IPS-18c (cell line): ENCODE measurements around the gene PRR7.

ENCODE experiments used
- H3K4me3 ChIP-seq: 2 replicates; pipeline ENCODE4 v1.7.0; 2013; ENCODE audit warnings: low read depth, mild to moderate bottlenecking, low read length, moderate library complexity; ENCODE audit not compliant: insufficient read depth
- H3K9me3 ChIP-seq: one replicate; pipeline ENCODE4 v1.6.1; 2013; ENCODE audit warnings: mild to moderate bottlenecking, low read length, moderate library complexity; ENCODE audit not compliant: control insufficient read depth, insufficient read depth

The PRR7 gene

GRCh38 chr5:177470759-177471536 is 24.3 kb downstream of the PRR7 start:
- Histone ChIP-seq H3K4me3 (peak overlapping the region; percentile 11; the same call in 1 of the 2 replicates), H3K9me3 (no peaks in the 10 kb centered on the region)

DNA sequence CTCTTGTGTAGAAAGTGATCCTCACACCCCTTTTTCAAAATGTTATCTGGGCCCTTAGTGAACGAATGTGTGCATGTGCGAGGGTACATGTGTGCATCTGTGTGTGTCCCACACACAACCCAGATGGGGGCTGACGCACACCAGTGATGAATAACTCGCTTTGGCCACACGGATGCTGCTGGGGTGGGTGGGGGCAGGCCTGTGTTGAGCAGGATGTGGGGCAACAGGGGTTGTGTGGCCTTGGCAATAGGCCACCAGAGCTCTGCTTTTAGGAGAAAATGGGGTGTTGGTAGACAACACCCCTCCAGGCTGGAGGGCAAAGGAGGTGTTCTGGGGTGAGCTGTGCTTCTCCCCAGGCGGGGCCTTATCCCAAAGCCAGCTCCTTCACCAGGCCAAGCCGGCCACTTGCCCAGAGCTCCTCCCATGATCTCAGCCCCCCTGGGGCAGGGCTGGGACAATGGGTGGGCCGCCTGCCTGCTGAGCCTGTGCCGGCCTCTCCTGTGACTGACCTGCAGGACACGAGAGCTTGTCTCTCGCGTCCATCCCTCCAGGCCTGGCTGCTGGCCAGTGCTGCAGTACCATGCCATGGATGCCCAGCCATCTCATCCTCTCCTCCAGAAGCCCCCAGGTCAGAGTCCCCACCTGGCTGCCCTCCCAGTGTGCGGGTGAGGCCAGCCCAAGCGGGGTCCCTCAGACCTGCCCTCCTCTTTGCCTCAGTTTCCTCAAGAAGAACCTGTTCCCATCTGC is 25.2 kb downstream of the PRR7 start:
- Histone ChIP-seq H3K9me3 (no peaks in the 10 kb centered on the region), H3K4me3 (peak overlapping the region; percentile 81)

DNA sequence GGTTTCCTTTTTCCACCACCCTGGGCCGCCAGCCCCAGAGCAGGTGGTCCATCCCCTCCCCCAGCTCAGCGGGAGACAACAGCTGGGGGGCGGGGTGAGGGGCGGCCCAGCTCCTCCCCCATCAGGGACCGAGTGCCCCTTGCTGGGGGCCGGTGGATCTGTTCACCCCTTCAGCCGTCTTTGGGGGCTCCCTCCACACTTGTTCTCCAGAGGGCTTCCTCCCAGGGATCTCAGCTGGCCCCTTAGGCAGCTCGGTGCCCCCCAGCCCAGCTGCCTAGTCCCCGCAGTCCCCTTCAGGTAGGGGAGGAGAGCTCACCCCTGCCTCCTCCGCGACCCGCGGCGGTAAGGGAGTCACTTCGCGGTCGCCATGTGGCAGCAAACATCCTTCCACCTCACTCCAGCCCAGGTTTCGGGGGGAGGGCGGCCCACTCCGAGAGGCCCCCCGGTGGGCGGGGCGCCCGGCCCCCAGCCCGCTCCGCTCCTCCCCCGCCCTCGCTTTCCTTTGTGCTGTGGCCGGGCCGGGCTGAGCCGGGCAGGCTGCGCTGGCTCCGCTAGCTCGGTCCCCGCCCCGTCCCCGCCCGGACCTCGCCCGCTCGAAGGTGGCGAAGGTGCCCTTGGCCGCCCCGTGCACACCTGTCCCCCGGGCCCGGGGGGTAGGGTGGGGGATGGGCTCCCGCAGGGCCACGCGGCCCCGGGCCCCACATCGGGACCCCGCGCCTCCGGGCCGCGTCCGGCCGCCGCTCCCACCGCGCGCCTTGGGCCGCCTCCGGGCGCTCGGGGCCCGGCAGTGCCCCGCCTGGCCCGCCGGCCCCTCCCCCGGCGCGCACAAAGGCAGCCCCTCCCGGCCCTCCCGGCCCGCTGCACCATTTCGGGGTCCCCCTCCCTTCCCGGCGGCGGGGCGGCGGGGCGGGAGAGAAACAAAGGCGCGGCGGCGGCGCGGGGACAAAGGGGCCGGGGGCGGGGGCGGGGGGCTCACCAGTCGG is 26.1 kb downstream of the PRR7 start:
- H3K4me3 ChIP-seq: peak overlapping the region; percentile 81

DNA sequence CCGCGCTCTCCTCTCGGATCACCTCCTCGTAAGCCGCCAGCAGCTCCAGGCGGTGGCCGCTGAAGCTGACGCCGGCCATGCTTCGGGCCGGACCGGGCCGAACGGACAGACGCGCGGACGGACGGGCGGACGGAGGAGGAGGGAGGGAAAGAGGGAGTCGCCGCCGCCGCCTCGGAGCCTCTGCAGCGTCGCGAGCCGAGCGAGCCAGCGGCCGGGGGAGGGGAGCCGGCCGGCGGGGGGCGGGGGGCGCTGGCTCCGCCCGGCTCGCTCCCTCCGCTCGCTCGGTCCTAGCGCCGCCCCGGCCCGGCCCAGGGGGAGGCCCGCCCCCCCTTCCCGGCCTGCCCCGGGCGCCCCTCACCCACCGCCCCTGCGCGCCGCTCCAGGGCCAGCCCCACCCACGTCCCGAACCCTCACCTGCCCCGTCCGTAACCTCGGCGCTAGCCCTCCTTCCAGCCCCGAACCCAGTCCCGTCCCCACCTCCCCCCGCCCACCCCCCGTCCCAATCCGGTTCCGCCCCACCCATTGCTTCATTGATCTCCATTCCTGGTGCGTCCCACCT is 26.9 kb downstream of the PRR7 start, which contains the start of gene DBN1:
TSS of gene DBN1 (minus strand) at position 192 of the 559 bp plus-strand sequence. CDS start at position 79, 113 bp downstream.
- H3K4me3 ChIP-seq: peak within 1 kb of the TSS; percentile 81
- no peaks in the 10 kb centered on the region for H3K9me3 ChIP-seq

More for the DNA sequence above, 26.1 kb downstream of the PRR7 start:
- H3K9me3 ChIP-seq: no peaks in the 10 kb centered on the region

- H3K9me3 ChIP-seq: no peaks in the 10 kb centered on the region
- H3K4me3 ChIP-seq: no peak overlapping the region
Measured at GRCh38 chr5:177474002-177474476, 27.4 kb downstream of the PRR7 start.

GRCh38 chr5:177474846-177475562 is 28.4 kb downstream of the PRR7 start:
- Histone ChIP-seq H3K4me3 (peak overlapping the region; percentile 1; the same call in 1 of the 2 replicates), H3K9me3 (no peaks in the 10 kb centered on the region)

DNA sequence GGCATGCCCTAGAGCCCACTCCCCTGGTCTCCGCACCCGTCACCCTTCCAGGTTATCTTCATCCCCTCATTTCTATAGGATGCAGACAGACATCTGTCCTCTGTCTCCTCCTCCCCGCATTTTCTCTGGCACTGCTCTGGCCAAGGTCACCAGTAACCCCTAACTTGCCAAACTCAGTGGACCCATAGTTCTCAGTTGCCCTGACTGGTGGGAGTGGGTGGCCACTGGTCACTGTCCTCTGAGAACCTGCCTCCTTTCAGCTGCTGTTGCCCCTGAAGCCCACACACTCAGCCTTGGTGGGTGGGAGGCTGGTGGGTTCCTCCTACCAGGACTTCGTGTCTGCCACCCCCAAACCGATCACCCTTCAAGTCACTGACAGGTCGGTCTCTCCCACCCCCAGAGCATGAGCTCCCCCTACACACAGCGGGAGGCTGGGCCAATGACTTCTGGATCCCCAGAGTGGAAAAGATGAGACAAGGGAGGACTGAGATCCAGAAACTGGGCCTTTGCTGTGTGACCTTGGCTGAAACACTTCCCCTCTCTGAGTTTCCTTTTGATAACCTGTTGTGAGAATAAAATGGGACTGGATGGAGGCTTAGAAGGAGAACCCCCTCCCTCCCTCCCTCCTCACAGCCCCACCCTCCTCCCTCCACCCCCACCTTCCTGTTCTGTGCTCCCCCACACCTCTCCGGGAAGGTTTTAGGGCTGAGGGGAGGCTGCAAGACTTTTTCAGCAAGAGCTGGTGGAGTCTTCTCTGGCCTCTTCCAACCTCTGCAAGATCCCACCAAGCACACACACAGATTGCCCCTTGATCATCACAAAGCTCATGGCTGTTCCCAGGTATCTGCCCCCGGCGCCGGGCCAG is 29.2 kb downstream of the PRR7 start:
- H3K4me3 ChIP-seq: no peak overlapping the region
- no peaks in the 10 kb centered on the region for H3K9me3 ChIP-seq

GRCh38 chr5:177476531-177477233 is 30.1 kb downstream of the PRR7 start:
- Histone ChIP-seq H3K9me3 (no peaks in the 10 kb centered on the region), H3K4me3 (no peak overlapping the region)

GRCh38 chr5:177477701-177478477 is 31.3 kb downstream of the PRR7 start:
- H3K9me3 ChIP-seq: no peaks in the 10 kb centered on the region
- no peak overlapping the region for H3K4me3 ChIP-seq

GRCh38 chr5:177478711-177479646 is 32.4 kb downstream of the PRR7 start:
- H3K4me3 ChIP-seq: no peak overlapping the region
- no peaks in the 10 kb centered on the region for H3K9me3 ChIP-seq

DNA sequence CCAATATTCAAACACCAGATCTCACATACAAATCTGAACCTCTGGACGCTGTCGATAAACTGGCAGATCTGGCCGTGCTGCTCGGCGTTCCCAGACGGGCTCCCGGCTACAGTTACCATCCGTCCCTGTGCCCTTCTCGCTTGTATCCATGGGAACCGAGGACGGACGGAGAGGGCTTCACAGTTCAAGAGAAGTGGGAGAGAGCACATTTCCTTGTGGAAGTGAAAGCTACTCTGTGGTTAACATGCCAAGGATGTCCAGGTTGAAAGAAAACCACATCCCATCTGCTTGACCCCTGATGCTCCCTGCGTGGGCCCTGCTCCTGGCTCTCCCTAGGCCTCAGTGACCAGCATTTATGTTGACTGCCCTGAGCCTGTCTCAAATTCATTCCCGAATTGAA is 33.2 kb downstream of the PRR7 start:
- Histone ChIP-seq H3K9me3 (no peaks in the 10 kb centered on the region), H3K4me3 (no peak overlapping the region)

- Histone ChIP-seq H3K4me3 (no peak overlapping the region), H3K9me3 (no peaks in the 10 kb centered on the region)
Measured at GRCh38 chr5:177482359-177482795, 35.8 kb downstream of the PRR7 start.

DNA sequence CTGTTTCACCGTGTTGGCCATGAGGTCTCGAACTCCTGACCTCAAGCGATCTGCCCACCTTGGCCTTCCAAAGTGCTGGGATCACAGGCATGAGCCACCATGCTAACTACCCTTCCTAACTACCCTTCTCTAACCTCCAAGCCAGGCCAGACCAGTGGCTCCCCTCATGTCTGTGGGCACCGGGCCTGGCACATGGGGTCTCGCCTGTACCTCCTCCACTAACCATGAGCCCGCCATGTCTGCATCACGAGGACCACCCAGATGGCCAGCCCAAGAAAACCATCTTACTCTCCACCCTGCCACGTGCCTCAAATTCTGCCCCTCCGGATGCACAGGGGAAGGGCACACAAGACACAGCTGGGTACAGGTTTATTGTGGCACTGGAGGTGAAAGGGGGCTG is 36.4 kb downstream of the PRR7 start:
- Histone ChIP-seq H3K9me3 (no peaks in the 10 kb centered on the region), H3K4me3 (no peak overlapping the region)
